Measurements from ENCODE around the gene ANKRD23.

ANKRD23 gene

GRCh38 chr2:96835830-96836229, 8.0 kb downstream of the ANKRD23 start:
- DNase-seq: no peak

DNA sequence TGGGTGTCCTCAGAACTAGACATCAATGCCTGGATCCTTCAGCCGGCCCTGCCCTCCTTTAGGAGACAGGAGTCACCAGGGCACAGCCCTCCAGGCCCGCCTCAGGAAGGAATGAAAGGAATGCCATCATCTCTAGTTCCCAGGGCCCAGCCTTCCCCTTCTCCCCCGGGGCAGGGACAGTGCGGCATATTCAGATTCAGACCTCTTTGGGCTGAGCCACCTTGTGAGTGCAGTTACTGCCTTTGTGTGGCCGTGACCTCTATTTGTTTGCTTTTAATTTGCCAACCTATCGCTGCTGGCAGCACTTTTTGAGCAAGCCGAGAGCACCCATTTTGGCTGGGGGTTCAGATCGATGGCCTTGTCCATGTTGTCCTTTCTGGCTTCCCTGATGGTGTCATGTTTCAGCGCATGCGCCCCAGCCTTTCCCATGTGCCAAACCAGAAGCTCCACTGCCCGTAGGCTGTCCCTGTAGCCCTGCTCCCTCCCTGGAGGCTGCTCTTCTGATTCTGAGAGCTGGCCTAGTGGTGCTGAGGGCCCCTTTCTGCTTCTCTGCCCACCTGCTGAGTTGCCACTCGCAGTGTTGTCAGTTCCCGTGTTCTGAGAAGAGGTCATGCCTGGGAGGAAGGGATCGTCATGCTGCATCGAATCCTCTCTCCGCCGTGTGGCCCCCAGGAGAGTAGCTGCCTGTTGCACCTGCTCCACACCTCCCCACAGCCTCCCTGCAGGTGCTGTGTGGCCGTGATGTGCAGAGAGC, 10.9 kb downstream of the ANKRD23 start:
- no peak for DNase-seq

GRCh38 chr2:96832408-96832753, 11.4 kb downstream of the ANKRD23 start:
- DNase-seq: no peak

GRCh38 chr2:96831679-96832078, 12.1 kb downstream of the ANKRD23 start:
- no peak for DNase-seq

DNA sequence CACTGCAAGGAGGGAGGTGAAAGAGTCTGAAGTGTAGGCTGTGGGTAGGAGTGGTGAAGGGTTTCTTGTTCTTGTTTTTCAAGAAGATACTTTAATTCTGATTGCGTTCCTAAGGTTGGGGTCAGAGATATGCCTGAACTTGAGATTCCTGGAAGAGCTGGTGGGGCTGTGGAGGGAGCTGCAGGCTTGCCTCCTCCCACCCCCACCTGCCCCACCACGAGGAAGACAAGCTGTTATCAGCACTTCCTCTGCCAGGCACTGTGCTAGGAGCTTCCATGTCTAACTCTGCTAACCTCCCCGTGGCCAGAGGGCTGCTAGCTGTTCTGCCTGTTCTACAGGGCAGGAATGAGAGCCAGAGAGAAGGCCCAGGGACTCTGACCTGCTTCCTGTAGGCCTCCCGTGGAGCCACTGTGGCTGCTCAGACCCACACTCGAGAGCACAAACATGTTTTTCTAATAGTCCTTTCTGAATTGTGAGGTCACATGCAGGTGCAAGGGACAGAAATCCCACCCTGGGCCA, 13.7 kb downstream of the ANKRD23 start:
- DNase-seq: no peak

DNA sequence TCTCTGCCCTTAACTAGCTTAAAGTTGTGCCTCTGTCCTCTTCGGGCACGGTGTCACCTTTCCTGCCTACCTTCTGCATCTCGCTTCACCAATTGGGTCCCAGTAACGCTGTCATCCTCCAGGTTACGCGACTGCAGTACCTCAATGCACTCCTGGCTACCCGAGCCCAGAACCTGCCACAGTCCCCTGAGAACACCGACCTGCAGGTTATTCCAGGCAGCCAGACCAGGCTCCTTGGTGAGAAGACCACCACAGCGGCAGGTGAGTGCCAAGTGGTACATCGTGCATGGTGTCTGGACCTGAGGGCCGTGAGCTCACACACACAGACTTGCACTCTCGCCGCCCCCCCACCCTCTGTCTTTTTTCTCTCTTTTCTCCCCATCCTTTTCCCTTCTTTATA, 14.9 kb downstream of the ANKRD23 start:
- DNase-seq: no peak

GRCh38 chr2:96828436-96828835, 15.4 kb downstream of the ANKRD23 start:
- DNase-seq: no peak

DNA sequence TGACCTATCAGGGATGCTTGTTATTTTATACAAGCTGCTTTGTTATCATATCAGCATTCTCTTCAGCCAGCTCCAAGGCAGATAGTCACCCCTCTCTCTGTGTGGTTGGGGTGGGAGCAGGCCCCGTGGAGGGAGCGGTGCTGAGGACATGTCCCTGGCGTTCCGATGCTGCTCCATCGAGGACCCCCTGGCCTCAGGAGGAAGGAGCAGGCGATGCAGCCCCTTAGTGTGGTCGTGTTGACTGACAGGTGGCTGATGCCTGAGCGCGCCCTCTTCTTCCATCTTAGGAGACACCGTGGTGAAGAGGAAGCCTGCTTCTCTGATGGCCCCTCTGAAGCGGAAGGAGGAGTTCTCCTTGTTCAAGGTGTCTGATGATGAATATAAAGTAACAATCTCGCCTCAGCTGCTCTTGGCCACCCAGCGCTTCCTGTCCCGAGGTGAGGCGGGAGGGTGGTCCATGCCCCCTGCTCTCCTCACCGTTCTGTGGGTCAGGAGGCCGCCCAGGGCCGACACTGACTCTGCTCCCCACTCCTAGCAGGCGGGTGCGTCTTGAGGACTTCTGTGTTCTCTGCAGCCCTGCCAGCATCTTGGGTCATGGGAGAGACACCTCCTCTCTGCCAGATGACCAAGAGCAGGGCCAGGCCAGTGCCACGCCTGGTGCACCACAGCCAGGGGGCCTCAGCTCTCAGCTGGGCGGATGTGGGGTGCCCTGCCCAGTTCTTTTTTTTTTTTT, 17.1 kb downstream of the ANKRD23 start:
- DNase-seq: no peak

- no peak for DNase-seq
These were observed 18.8 kb downstream of the ANKRD23 start for GRCh38 chr2:96825057-96825456.

DNA sequence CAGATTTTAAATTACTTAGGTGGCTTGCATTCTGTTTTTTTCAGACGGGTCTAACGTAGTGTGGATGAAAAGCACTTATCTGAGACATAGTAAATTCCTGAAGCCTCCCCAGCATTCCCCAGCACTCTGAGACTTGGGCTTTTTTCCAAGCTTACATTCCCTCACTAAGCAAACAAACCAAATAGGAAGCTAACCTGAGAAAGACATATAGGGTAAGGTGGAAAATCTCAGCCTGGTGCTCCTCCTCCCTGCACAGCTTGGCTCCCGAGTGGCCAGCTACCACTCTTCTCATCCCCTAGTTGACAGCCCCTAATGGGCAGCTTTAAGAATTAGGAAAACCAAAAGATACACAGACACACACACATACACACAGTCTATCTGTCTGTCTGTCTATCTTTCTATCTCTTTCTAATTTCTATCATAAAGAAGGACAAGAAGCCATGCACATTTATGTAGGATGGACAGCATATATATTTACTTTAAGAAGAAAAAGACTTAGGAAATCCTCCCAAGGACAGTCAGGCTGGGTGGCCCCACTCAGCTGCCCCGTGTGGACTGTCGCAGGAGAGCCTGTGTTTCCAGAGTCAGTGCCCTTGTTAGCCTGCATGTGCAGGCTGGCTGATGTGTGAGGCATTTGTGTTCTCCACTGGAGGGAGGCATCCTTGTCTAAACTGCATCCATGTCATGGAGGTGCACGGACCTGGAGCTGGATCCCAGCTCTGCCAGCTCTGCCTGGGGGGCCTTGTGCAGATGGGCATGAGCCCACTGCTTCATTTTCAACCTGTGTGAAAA, 19.5 kb downstream of the ANKRD23 start:
- no peak for DNase-seq

GRCh38 chr2:96823198-96823597, 20.6 kb downstream of the ANKRD23 start:
- no peak for DNase-seq

DNA sequence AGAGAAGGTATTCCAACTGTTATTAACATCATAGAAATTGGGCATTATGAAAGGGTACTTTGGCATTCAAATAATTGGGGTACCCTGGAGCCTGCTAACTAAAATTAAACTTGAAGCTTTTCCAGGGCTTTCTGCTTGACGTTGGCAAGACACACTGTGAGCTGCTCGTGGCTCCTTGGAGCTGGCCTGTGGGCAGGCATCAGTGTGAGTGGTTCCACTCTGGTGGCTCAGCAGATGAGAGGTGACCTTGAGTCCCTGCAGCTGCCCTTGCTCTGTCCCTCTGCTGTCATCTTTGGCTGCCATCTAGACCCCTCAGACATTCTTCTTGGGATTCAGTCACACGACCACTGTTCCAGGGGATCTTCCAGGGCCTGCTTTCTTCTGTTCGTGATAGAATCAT, 21.0 kb downstream of the ANKRD23 start:
- DNase-seq: no peak

- DNase-seq: no peak
These were observed 22.6 kb downstream of the ANKRD23 start for GRCh38 chr2:96821113-96821675.

DNA sequence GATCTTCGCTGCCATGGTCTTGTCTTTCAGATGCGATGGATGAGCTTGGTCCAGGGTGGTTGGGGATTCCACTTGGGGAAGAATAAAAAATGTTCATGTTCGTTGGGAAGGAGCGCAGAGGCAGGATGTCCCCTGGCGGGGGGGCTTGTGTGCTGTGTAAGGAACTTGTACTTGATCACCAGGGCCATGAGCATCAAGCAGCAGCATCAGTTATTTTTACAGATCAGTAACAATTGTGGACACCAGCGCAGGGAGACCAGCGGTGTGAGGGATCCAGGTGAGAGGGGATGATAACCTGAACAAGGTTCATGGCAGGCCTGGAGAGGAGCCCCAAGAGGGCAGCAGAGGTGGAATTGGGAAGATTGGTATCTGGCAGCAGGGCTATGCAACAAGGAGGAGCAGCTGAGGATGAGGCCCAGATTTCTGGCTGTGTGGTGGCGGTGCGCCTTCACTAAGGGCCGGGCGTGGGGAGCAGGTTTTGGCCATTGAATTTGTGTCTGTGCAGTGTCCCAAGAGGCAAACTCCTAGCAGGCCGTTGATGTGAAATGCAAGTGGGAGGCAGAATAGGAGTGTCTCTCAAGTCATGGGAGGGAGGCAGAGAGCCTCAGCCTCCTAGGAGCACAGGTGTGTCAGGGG, 23.8 kb downstream of the ANKRD23 start:
- no peak for DNase-seq

DNA sequence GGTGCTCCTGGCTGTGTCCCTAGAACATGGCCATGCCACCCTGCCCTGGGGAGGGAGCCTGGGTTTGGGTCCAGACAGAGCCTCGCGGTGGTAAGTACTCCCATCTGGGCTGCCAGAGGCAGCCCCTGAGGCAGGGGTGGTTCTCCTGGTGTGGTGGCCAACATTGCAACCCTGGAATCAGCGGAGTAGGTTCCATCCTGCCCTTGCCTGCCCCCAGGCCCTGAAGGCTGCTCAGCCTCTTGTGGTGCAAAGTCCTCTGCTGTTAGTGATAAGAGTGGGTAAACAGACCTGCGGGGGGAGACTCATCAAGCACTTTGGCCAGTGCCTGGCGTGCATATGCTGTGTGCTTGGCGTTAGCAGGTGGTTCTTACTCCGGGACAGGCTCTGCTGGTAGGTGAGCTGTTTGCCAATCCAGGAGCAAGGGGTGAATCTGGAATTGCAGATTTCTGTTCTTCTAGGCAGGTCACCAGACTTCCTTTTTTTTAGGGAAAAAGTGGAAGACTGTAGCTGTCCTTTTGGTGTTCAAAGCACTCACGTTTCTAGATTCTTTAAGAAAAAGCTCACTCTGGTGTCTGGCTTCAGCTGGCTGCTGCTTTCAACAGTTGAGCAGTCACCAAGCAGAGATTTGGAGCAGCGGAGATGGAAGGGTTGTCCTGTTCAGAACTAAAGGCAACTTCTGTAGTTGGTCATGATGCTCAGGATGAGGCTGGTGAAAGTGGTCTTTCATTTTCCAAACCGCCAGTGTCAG, 24.5 kb downstream of the ANKRD23 start:
- DNase-seq: no peak

GRCh38 chr2:96817882-96818281, 25.9 kb downstream of the ANKRD23 start:
- no peak for DNase-seq

DNA sequence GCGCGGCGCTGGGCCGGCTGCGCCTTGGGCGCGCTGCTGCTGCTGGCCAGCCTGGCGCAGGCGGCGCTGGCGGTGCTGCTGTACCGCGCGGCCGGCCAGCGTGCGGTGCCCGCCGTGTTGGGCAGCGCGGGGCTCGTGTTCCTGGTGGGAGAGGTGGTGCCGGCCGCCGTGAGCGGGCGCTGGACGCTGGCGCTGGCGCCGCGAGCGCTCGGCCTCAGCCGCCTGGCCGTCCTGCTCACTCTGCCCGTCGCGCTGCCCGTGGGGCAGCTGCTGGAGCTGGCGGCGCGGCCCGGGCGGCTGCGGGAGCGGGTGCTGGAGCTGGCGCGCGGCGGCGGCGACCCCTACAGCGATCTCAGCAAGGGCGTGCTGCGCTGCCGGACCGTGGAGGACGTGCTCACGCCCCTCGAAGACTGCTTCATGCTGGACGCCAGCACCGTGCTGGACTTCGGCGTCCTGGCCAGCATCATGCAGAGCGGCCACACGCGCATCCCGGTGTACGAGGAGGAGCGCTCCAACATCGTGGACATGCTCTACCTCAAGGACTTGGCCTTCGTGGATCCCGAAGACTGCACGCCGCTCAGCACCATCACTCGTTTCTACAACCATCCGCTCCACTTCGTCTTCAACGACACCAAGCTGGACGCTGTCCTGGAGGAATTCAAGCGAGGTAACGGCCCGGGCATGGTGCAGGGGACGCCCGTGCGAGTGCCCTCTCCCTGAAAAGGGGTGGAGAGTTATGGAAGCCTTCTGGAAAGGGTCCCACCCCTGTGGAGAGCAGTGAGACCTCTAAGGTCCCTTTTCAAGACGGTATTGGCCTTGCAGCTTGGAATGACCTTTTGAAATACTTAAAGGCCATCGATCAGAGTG, 26.8 kb downstream of the ANKRD23 start:
- no peak for DNase-seq

DNA sequence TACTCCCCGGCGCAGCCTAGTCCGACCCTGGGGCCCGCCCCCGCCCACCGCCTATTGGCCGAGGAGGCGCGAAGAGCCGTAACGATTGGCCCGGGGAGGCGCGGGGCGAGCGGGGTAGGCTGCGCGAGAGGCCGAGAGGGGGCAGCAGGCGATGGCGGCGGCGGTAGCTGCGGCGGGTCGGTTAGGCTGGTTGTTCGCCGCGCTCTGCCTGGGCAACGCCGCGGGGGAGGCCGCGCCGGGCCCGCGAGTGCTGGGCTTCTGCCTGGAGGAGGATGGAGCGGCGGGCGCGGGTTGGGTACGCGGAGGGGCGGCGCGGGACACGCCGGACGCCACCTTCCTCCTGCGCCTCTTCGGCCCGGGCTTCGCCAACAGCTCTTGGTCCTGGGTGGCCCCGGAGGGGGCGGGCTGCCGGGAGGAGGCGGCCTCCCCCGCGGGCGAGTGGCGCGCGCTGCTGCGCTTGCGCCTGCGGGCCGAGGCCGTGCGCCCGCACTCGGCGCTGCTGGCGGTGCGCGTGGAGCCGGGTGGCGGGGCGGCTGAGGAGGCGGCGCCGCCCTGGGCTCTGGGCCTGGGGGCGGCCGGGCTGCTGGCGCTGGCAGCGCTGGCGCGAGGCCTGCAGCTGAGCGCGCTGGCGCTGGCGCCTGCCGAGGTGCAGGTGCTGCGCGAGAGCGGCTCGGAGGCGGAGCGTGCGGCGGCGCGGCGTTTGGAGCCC, 27.5 kb downstream of the ANKRD23 start, which contains the start of gene CNNM3:
TSS of gene CNNM3 (plus strand) at position 142 of the 709 bp plus-strand sequence. CDS start at position 152, 10 bp downstream.
- peak; percentile 94 for DNase-seq

DNA sequence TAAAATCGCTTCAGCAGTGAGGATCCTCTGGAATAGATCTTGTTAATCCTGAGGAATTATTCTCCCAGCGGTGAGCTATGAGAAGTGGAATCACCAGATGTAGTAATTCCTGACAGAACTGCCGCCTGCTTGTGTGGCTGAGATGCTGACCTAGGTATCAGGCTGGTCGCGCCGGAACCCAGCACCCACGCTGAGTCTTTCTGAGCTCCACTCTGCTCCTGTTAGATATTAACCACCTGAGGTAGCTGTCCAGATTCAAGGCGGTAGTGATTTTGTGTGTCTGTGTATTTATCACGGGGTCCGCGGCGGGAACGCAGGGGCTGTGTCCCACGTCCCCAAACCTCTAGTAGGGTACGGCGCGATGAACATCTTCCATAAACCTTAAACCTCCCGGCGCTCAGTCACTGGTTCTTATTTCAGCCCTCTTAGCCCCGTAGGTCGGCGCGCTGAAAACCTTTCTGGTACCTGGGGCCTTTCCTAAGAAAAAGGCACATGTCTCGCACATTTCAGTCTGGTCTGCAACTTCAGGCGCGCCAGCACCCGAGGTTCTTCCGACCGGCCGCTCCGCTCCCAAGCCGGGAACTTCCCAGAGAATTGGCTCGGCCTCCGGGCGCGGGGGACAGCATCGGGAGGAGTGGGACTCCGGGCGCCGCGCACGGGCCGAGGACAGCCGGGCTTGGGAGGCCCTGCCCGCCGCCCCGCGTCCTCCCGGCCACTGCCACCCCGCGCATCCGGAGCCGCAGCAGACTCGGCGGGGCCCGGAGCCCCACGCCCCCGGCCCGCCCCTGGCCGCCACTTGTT, 28.3 kb downstream of the ANKRD23 start:
- DNase-seq: peak; percentile 13
